GM10266 (cell line): ENCODE data around the gene ADAMTSL1.

Experiments
- DNase-seq: peaks from one replicate; pipeline ENCODE4 v3.0.0; 2012; ENCODE audit errors: extremely low spot score
- CTCF ChIP-seq: IDR thresholded peaks from 2 replicates; pipeline ENCODE4 v1.5.1; 2012; ENCODE audit warnings: mild to moderate bottlenecking, low read depth; ENCODE audit not compliant: control insufficient read depth, insufficient read depth; ENCODE audit errors: missing control alignments

ADAMTSL1 gene

GRCh38 chr9:18705796-18706392 is 231.9 kb downstream of the ADAMTSL1 start:
- no peak for TF ChIP-seq CTCF
- no peak for DNase-seq

- no peak for DNase-seq
- no peak for TF ChIP-seq CTCF
Measured at GRCh38 chr9:18706648-18707047, 232.7 kb downstream of the ADAMTSL1 start.

- TF ChIP-seq CTCF, result no peak
- no peak for DNase-seq
Measured at GRCh38 chr9:18707061-18707461, 233.1 kb downstream of the ADAMTSL1 start.

- no peak for DNase-seq
Measured at GRCh38 chr9:18707489-18708205, 233.7 kb downstream of the ADAMTSL1 start.

GRCh38 chr9:18708429-18708828 is 234.5 kb downstream of the ADAMTSL1 start:
- TF ChIP-seq CTCF, result no peak
- no peak for DNase-seq

More at GRCh38 chr9:18707489-18708205, 233.7 kb downstream of the ADAMTSL1 start:
- TF ChIP-seq CTCF, result no peak

- TF ChIP-seq CTCF, result no peak
- no peak for DNase-seq
Measured at GRCh38 chr9:18710065-18710464, 236.1 kb downstream of the ADAMTSL1 start.

GRCh38 chr9:18717759-18718158 is 243.8 kb downstream of the ADAMTSL1 start:
- no peak for DNase-seq

More at GRCh38 chr9:18717759-18718158, 243.8 kb downstream of the ADAMTSL1 start:
- TF ChIP-seq CTCF, result no peak
